ENCODE measurements around the gene RGL3.
"Not testable (repeated sequence)": the region's sequence is repeated elsewhere in the genome, so short reads cannot be mapped to it uniquely, and the experiment has no call there.

RGL3 gene

DNA sequence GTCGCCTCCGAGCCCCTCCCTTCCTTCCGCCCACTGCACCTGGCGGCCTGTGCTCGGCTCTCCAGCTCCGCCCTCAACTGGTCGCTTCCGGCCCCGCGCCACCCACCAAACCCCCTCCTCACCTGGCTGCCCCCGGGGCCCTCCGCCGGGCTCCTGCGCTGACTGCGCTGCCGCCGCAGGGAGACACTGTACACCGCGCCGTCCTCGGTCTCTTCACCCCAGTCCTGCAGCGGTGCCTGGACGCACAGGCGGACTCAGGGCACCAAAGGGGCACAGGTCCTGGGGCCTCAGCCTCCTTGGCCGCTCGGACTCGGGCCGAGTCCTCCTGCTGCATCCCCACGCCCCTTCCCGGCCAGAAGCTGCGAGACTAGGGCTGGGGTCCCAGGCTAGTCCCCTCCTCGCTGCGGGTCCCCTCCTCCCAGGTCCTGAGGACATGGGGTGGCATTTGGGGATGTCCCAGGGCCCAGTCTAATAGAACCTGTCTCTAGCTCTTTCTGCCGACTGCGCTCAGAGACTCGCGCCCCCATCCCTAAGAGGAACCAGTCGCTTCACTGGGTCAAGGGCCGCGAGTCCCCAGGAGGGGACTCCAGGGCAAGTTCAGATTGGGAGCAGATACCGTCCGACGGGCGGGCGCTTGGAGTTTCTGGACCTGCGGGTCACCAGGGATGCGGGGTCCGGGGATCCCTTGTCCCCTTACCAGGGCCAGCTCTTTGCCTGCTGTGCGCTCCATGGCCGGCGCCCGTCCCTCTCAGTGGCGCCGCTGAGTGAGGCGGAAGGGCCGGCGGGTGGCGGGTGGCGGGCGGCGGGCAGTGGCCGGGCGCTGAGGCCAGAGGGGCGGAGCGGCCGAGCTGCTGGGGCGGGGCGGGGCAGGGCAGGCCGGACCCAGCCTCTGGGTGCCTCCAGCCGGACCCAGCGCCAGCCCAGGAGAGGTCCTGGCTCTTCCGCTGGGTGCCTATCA lies at the start of gene RGL3:
RGL3 (minus strand) TSS at position 766 of the 958 bp plus-strand sequence; CDS start at position 730, 36 bp downstream.
- DNase-seq: no peak

GRCh38 chr19:11468266-11468845 lies 49.2 kb upstream of the RGL3 start:
- DNase-seq: not testable (repeated sequence)

DNA sequence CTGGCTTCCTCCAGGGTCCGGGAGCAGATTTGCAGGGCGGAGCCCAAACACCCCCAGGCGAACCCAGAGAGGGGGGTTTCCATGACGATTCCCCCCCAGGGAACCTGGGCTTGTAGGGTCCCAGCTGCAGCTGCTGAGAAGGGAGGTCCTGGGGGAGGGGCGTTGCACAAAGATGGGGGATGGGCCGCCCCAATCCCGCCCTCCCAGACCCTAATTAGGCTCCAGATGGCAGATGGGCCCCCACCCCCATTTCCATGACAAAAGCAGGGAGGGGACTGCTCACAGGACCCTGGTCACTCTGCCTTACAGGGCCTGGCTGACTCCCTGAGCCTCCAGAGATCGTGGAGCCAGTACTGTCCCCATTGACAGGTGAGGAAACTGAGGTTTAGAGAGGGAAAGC lies 46.5 kb upstream of the RGL3 start:
- no peak for DNase-seq

GRCh38 chr19:11464333-11465265 lies 45.5 kb upstream of the RGL3 start:
- DNase-seq: no peak

DNA sequence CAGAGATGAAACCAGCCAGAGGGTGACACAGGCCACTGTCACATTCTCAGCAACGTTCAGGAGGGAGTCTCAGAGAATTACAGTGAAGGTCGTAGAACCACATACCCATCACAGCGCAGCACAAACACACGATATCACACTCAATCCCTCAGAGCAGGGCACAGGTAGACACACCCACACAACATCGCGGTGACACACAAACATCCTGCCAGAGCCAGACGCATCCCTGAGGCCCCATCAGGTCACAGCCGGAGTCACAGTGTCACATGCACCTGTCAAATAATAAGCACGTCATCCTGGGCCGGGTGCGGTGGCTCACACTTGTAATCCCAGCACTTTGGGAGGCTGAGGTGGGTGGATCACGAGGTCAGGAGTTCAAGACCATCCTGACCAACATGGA lies 44.3 kb upstream of the RGL3 start:
- no peak for DNase-seq

- DNase-seq: no peak
Observed at GRCh38 chr19:11461453-11461852, 42.3 kb upstream of the RGL3 start.

DNA sequence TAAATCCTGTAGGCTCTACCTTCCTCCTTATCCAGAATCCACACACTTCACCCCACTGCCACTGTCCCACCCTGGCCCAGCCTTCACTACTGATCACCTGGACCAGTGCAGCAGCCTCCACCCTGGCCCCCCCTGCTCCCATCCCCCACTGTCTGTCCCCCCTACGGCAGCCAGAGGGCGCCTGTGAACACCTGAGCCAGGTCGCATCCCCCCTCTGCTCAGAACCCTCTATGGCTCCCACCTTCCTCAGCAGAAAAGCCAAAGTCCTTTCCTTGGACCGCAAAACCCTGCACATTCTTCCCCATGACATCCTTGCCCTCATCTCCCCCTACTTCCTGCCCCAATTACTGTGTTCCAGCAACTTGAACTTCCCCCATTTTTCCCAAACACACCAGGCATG lies 41.1 kb upstream of the RGL3 start:
- no peak for DNase-seq

DNA sequence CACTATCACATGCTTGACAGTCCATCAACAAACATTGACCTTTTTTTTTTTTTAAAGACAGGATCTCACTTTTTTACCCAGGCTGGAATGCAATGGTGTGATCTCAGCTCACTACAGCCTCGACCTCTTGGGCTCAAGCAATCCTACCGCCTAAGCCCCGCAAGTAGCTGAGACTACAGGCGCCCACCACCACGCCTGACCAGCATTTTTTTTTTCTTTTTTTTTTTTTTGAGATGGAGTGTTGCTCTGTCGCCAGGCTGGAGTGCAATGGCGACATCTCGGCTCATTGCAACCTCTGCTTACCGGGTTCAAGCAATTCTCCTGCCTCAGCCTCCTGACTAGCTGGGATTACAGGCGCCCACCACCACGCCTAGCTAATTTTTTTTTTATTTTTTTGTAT lies 39.8 kb upstream of the RGL3 start:
- DNase-seq: not testable (repeated sequence)

DNA sequence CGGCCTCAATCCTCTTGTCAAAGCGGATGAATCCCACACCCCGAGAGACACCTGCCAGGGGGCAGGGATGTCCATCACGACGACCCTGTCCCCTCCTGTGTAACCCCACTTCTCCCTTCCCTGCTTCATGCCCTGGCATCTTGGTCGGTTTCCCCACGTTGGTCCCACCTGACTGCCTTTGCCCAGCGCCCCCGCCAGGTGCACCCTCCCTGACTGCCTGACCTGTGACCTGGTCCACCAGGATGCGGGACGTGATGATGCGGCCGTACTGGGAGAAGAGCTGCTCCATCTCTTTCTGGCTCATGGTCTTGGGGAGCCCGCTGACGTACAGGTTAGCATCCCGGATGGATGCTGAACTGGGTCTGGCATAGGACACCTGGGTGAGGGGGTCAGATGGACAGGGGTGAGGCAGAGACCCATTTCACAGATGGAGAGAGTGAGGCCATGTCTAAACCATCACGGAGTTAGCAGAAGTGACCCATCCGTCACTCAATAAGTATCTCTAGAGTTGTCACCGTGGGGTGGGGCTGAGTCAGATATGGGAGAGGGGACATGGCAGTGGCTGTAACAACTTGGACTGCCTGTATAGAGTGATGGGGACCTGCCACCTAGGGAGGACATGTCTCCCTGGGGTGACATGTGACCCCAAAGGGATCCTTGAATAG lies 39.3 kb upstream of the RGL3 start:
- no peak for DNase-seq

- no peak for DNase-seq
Observed at GRCh38 chr19:11457831-11458230, 38.7 kb upstream of the RGL3 start.

GRCh38 chr19:11457115-11457514 lies 38.0 kb upstream of the RGL3 start:
- DNase-seq: no peak

DNA sequence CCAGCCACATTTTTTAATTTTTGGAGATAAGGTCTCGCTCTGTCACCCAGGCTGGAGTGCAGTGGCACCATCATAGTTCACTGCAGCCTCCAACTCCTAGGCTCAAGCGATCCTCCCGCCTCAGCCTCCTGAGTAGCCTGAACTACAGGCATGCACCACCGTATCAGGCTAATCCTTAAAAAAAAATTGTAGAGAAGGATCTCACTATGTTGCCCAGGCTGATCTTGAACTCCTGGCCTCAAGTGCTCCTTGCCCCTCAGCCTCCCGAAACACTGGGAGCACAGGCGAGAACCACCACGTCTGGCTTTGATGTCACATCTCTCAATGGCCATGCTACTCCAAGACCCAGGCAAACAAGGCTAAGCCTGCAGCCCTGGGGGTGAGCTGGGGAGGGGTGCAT lies 37.5 kb upstream of the RGL3 start:
- no peak for DNase-seq

- DNase-seq: not testable (repeated sequence)
Observed at GRCh38 chr19:11455233-11455554, 36.1 kb upstream of the RGL3 start.

DNA sequence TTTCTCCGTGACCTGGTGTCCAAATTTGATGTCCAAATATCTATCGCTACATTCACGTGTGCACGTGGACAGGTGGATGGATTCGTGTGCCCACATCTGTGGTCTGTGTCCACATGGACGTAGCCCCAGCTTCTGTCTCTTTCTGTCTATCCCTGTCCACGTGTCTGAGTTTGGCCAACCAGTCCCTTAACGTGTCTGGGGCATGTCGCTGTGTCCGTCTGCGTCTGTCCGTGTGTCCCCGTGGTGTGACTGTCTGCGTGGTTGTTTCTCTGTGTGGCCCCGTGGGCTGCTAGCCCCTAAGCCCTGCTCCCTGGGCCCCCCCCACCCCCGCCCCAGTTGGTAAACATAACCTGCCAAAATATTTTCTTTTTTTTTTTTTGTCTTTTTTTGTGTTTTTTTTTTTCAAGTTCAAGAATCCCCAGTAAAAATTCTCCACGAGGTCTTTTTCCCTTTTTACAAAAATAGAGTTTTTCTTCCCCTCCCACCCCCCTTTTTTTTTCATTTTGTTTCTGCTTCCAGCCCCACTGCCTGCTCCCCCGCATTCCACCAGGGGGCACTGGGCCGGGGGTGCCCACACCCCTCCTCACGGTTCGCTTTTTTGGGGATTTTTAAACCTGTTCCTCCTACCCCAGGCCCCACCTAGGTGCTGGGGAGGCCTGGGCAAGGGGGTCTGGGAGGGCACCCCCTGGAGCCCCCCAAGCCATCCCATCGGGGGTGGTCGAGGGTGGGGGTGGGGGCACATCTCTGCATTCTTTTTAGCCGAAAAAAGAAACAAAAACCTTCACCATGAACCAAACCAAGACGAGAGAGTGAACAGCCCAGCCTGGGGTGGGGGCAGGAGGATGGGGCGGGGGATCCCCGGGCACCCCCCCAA lies 34.6 kb upstream of the RGL3 start:
- DNase-seq: no peak

DNA sequence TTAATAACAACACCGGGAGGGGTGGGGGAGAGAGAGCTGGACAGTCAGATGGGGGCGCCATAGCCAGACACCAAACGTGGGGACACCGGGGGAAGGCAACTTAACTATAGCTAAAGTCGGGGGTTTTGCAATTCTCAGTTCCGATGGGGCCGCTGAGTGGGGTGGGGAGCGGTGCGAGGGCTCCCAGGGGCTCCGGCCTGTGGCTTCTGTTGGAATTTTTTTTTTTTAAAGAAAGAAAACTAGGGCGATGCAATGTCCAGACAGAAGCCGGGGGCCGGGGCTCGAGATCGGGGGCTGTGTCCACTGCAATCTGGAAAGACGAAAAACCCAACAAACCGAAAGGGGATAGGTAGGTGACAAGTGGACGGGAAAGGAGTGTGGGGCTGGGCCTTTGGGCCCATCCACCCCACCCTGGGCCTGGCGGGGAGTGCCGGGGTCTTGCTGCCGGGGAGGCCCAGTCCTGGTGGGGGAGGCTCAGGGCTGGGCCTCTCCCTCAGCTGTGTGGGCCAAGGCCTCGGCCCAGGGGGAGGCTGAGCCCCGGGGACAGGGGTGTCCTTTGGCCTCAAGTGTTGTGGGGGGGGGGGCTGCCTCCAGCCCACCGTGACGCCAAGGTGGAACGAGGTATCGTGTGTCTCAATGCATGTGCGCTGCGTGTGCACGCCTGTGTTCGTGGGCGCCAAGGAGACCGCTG lies 33.7 kb upstream of the RGL3 start:
- DNase-seq: no peak

DNA sequence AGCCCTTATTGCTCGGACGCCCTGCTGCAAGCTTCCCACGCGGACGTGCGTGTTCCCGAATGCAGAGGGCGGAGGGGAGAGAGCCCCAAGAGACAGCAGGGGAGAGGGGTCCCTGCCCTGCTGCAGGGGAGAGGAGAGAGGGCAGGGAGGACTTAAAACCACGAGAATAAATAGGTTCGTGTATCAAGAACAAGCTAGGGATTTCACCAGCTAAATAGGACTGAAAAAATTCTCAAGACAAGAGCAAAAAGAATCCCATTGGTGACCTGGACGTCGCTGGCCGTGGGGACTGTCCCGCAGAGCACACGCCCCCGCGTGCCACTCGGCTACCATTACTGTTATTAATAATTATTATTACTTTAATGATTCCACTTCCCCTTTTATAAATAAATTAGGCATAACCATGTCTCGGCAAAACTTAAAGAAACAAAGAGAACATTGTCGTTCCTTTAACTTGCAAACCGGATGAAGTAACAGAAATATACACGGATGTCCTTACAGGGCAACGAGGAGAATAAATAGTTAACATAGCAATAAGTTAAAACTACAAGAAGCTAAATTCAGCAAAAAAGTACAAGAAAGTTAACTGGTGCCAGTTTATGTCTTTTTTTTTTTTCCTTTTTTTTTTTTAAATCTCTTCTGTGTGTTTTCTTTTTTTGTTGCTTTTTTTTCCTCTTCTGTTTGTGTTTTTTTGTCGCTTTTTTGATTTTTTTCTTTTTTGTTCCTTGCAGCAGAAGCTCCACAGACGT lies 32.9 kb upstream of the RGL3 start:
- no peak for DNase-seq

DNA sequence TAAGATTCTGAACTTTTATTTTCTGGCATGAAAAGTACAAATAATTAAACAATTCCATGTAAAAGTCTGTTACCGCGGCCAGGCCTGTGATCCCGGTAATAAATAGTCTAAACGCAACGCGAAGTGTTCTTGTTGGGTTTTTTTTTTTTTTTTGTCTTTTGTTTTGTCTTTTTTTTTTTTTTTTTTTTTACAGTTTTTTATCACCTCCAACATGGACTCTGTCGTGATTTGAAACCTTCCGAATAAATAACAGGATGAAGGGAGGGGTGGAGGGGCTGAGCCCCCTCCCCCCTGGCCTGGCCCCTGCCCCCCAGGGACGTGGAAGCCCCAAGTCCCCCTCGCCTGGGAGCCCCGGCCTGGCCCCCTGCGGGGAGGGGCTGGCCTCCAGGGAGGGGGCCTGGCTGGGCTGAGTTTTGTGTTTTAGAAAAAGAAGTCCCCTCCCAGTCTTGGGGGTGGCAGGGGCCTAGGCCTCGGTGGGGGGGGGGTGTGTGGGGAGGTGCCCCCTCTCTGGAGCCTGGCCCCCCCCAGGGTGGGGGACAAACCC lies 32.3 kb upstream of the RGL3 start:
- no peak for DNase-seq

DNA sequence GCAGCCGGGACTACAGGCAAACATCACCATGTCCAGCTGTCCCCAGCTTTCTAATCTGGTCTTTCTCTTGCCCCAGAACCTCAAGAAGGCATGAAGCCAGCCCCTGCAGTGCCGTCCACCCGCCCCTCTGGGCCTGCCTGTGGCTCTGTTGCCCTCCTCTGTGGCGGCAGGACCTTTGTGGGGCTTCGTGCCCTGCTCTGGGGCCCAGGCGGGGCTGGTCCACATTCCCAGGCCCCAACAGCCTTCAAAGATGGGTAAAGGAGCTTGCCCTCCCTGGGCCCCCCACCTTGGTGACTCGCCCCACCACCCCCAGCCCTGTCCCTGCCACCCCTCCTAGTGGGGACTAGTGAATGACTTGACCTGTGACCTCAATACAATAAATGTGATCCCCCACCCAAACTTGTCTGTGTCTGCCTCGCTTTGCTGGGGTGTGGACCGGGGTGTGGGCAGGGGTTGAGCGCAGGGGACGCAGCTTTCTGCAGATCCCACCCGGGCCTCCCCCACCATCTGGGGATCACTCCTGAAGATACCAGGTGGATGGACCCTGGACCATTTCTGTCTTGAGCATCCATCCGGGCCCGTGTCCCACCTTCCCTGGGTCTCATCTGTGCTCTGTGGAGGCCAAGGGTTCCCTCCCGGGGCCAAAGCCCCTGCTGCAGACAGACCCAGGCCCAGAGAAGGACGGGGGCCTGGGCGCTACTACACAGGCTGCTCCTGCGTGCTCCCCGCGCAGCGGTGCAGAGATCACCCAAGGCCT lies 31.6 kb upstream of the RGL3 start:
- DNase-seq: no peak

GRCh38 chr19:11448923-11449554 lies 29.9 kb upstream of the RGL3 start:
- no peak for DNase-seq
